GM12891 (cell line): ENCODE data around the gene SIRPD.

ENCODE experiments used
- PAX5 ChIP-seq: IDR thresholded peaks from 2 replicates; pipeline ENCODE4 v1.6.1; 2011; ENCODE audit warnings: low read length, moderate library complexity, mild to moderate bottlenecking; ENCODE audit not compliant: insufficient read depth, severe bottlenecking
- POLR2A ChIP-seq: IDR thresholded peaks from 2 replicates; pipeline ENCODE4 v1.6.1; 2011; ENCODE audit warnings: low read depth, low read length, control low read depth
- POLR2AphosphoS5 ChIP-seq: IDR thresholded peaks from 2 replicates; pipeline ENCODE4 v1.6.1; 2011; ENCODE audit warnings: low read depth, low read length, control low read depth
- POU2F2 ChIP-seq: IDR thresholded peaks from 2 replicates; pipeline ENCODE4 v1.6.1; 2011; ENCODE audit warnings: low read depth, mild to moderate bottlenecking, control low read depth, low read length, moderate library complexity
- TAF1 ChIP-seq: IDR thresholded peaks from 2 replicates; pipeline ENCODE4 v1.6.1; 2011; ENCODE audit warnings: low read depth, low read length, control low read depth

DNA sequence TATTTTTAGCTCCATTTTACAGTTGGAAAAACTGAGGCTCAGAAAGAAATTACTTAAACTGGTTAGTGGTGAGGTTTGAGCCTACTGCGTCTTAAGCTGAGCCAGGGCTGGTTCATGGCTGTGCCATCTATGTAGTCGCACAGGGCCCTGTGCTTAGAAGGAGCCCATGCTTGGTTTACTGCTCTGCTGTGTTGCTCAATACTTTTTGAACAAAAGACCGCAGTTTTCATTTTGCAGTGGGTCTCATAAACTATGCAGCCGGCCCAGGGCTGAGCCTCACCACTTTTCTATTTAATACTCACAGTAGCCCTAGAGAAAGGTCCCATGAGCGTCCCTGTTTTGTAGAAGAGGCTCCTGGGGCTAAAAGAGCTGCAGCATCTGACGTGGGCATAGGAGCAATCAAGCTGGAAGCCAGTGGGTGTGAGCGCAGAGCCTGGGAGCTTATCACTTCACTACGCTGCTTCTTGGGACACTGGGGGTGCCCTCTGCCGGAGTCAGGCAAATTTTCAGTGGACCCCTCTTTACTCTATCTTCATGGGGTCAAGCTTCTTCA, 66.8 kb downstream of the SIRPD start:
- TF ChIP-seq POLR2AphosphoS5 (no peak), POLR2A (no peak), TAF1 (no peak), POU2F2 (no peak), PAX5 (no peak)
